ENCODE data around the gene CALN1. TPM values are rescaled to one million over a fixed set of nuclear protein-coding genes. Genes with fewer than 3 reads are reported as not detected.

The CALN1 gene
- total and polyA plus RNA-seq, 2 of the 8 experiments (the other 6 are each of a cell fraction or from before 2014, with no cell fraction given) = 6.4 to 15.2 TPM

- TF ChIP-seq POLR2A (IDR thresholded peaks at IDR 0.05; ENCODE audit: control extremely low read depth in 1 of 2, low read depth in 2 of 2, low read length in 2 of 2) (no peak), USF2 (IDR thresholded peaks at IDR 0.05; ENCODE audit: low read length) (no peak), ASH2L (IDR thresholded peaks at IDR 0.05; ENCODE audit: low read length) (peak; percentile 72), YY1 (IDR thresholded peaks at IDR 0.05; ENCODE audit: low read depth, low read length) (peak; percentile 58; the same call in 1 of the 2 replicates), SP1 (IDR thresholded peaks at IDR 0.05; ENCODE audit: low read depth, low read length) (0 out of 2 replicates have a peak, but pooled peaks have one; percentile 39), RXRA (IDR thresholded peaks at IDR 0.05; ENCODE audit: insufficient read depth, low read depth, low read length) (peak; percentile 74; the same call in 1 of the 2 replicates), TEAD4 (IDR thresholded peaks at IDR 0.05; ENCODE audit: low read depth, low read length) (peak; percentile 35; the same call in 1 of the 2 replicates), CBX5 (IDR thresholded peaks at IDR 0.05; ENCODE audit: low read depth, low read length) (no peak), SP2 (IDR thresholded peaks at IDR 0.05; ENCODE audit: low read length) (no peak)
Observed at GRCh38 chr7:71733107-71733870, 678.8 kb downstream of the CALN1 start (continued).

Measured in H1 (cell line).